PC-9 (cell line): Measurements from ENCODE around the gene UGGT2.

Experiments used
- CTCF ChIP-seq: fragments of 200-600 bp; sonication (generic); conservative IDR thresholded peaks from 2 replicates; pipeline ENCODE4 v1.6.1; 2017; ENCODE audit warnings: mixed run types, antibody characterized with exemption, mild to moderate bottlenecking, moderate library complexity
- EZH2 ChIP-seq: fragments of 200-600 bp; sonication (generic); IDR thresholded peaks from 2 replicates; pipeline ENCODE4 v1.8.0; 2017; ENCODE audit warnings: antibody characterized with exemption, low read depth

- TF ChIP-seq CTCF, result no peak
- no peak for TF ChIP-seq EZH2
Measured at GRCh38 chr13:95950103-95950502, 103.1 kb downstream of the UGGT2 start.
